ENCODE measurements around the gene ETFB.

ETFB gene

GRCh38 chr19:51345076-51345620, 21.0 kb downstream of the ETFB start:
- Histone ChIP-seq H3K9me3 (ENCODE audit: control insufficient read depth in 1 of 2, low read length in 2 of 2) (no peaks in the 10 kb centered on the region), H3K27me3 (ENCODE audit: low read depth, low read length) (no peaks in the 10 kb centered on the region), H3K4me1 (ENCODE audit: control insufficient read depth in 1 of 2, insufficient read depth in 2 of 2, low read length in 2 of 2) (peaks cover 0 to 7% of the 10 kb centered on the region in 2 donors), H3K36me3 (ENCODE audit: control insufficient read depth in 1 of 2, insufficient read depth in 2 of 2, low read length in 2 of 2) (peaks cover 9 to 29% of the 10 kb centered on the region in 2 donors), H3K4me3 (ENCODE audit: low read depth in 1 of 2, low read length in 2 of 2) (no peak overlapping the region), H3K27ac (ENCODE audit: low read length) (no peak overlapping the region)

GRCh38 chr19:51342631-51343569, 23.3 kb downstream of the ETFB start:
- no peak overlapping the region for H3K27ac ChIP-seq (ENCODE audit: low read length)
- H3K27me3 ChIP-seq (ENCODE audit: low read depth, low read length) = no peaks in the 10 kb centered on the region
- H3K9me3 ChIP-seq (ENCODE audit: control insufficient read depth in 1 of 2, low read length in 2 of 2) = no peaks in the 10 kb centered on the region
- peaks cover 6 to 24% of the 10 kb centered on the region in 2 donors for H3K36me3 ChIP-seq (ENCODE audit: control insufficient read depth in 1 of 2, insufficient read depth in 2 of 2, low read length in 2 of 2)
- no peak overlapping the region for H3K4me3 ChIP-seq (ENCODE audit: low read depth in 1 of 2, low read length in 2 of 2)
- H3K4me1 ChIP-seq (ENCODE audit: control insufficient read depth in 1 of 2, insufficient read depth in 2 of 2, low read length in 2 of 2) = peaks cover 3 to 21% of the 10 kb centered on the region in 2 donors

DNA sequence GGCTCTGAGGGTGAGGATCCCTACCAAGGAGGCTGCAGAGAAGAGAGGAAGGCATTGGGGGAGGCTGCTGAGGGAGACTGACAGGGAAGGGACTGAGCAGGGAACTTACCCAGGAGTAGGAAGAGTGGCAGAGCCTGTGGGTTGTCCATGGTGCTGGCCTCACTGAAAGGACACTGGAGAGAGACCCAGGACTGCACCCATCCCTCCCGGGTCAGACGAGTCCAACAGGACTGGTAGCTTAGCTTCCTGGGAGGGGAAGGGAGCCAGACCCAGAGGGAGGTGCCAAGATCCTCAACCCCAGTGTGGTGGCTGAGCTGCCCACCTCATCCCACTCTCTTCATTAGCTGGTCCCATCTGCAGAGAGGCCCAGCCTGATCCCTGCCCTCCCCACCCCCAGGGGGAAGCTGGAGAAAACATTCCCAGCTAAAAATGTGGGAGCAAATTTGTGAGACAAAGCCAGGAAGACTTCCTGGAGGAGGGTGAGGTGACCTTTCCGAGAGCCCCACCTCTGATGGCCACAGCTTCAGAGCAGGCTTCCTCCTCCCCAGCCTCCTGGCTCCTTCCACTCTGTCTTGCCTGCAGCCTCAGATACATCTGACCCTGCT, 24.1 kb downstream of the ETFB start, which contains the start of gene VSIG10L:
Gene VSIG10L, minus strand, starts transcription at position 164 of the 605 bp plus-strand sequence. Its CDS starts 15 bp downstream, at position 149.
- H3K27me3 ChIP-seq (ENCODE audit: low read depth, low read length) = no peaks in the 10 kb centered on the region
- H3K9me3 ChIP-seq (ENCODE audit: control insufficient read depth in 1 of 2, low read length in 2 of 2) = no peaks in the 10 kb centered on the region
- no peak within 1 kb of the TSS for H3K4me3 ChIP-seq (ENCODE audit: low read depth in 1 of 2, low read length in 2 of 2)
- peaks cover 3 to 21% of the 10 kb centered on the region in 2 donors for H3K4me1 ChIP-seq (ENCODE audit: control insufficient read depth in 1 of 2, insufficient read depth in 2 of 2, low read length in 2 of 2)
- peaks cover under 1 to 16% of the 10 kb centered on the region in 2 donors for H3K36me3 ChIP-seq (ENCODE audit: control insufficient read depth in 1 of 2, insufficient read depth in 2 of 2, low read length in 2 of 2)
- H3K27ac ChIP-seq (ENCODE audit: low read length) = no peak within 1 kb of the TSS

- Histone ChIP-seq H3K4me3 (ENCODE audit: low read depth in 1 of 2, low read length in 2 of 2) (no peak overlapping the region), H3K36me3 (ENCODE audit: control insufficient read depth in 1 of 2, insufficient read depth in 2 of 2, low read length in 2 of 2) (peaks cover 0 to 10% of the 10 kb centered on the region in 2 donors), H3K4me1 (ENCODE audit: control insufficient read depth in 1 of 2, insufficient read depth in 2 of 2, low read length in 2 of 2) (peaks cover 3 to 21% of the 10 kb centered on the region in 2 donors), H3K9me3 (ENCODE audit: control insufficient read depth in 1 of 2, low read length in 2 of 2) (no peaks in the 10 kb centered on the region), H3K27me3 (ENCODE audit: low read depth, low read length) (no peaks in the 10 kb centered on the region), H3K27ac (ENCODE audit: low read length) (no peak overlapping the region)
Observed at GRCh38 chr19:51341066-51341465, 25.1 kb downstream of the ETFB start.

DNA sequence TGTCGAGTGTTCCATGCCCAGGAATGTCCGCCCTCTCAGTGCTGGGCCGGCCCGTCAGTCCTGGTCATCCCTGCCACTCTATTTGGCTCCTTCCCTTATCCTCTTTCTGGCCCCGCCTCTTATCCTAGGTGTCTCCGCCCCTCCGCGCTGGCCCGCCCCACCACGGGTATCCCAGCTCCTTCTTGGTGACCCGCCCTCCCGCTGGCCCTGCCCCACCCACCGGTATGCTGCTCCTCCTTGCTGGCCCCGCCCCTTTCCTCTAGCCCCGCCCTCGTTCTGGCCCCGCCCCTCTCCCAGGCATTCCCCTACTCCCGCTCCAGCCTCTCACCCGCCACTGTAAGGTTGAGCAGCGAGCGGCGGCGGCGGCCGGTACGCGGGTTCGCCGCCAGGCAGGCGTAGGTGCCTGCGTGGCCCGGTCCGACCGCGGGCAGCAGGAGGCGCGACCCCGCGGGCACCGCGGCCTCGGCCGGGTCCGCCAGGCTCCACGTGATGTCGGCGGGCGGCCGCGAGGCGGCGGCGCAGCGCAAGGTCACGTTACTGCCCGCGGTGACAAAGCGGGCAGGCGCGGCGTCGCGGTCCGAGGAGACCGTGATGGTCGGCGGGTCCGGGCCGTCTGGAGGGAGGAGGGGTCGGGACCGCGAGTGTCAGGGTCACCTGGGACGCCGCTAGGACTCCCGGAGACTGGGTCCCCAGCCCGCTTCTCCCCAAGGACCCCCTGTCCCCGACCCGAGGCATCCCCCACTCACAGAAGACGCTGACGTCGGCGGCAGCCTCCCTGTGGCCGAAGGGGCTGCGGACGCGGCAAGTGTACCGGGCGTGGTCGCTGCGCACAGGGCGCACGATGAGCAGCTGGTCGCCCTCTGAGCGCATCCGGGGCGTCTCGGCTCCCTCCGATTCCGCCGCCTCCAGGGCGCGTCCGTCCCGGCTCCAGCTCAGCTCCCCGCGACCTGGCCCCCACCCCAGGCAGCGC, 26.2 kb downstream of the ETFB start:
- Histone ChIP-seq H3K4me3 (ENCODE audit: low read depth in 1 of 2, low read length in 2 of 2) (peak overlapping the region; percentile 70 to 71), H3K4me1 (ENCODE audit: control insufficient read depth in 1 of 2, insufficient read depth in 2 of 2, low read length in 2 of 2) (peaks cover 3 to 21% of the 10 kb centered on the region in 2 donors), H3K27me3 (ENCODE audit: low read depth, low read length) (no peaks in the 10 kb centered on the region), H3K27ac (ENCODE audit: low read length) (no peak overlapping the region), H3K36me3 (ENCODE audit: control insufficient read depth in 1 of 2, insufficient read depth in 2 of 2, low read length in 2 of 2) (peaks cover 0 to 4% of the 10 kb centered on the region in 2 donors), H3K9me3 (ENCODE audit: control insufficient read depth in 1 of 2, low read length in 2 of 2) (no peaks in the 10 kb centered on the region)

GRCh38 chr19:51339313-51339686, 26.9 kb downstream of the ETFB start:
- H3K9me3 ChIP-seq (ENCODE audit: control insufficient read depth in 1 of 2, low read length in 2 of 2) = no peaks in the 10 kb centered on the region
- no peaks in the 10 kb centered on the region for H3K27me3 ChIP-seq (ENCODE audit: low read depth, low read length)
- H3K36me3 ChIP-seq (ENCODE audit: control insufficient read depth in 1 of 2, insufficient read depth in 2 of 2, low read length in 2 of 2) = no peaks in the 10 kb centered on the region
- H3K27ac ChIP-seq (ENCODE audit: low read length) = no peak overlapping the region
- peaks cover 3 to 21% of the 10 kb centered on the region in 2 donors for H3K4me1 ChIP-seq (ENCODE audit: control insufficient read depth in 1 of 2, insufficient read depth in 2 of 2, low read length in 2 of 2)
- H3K4me3 ChIP-seq (ENCODE audit: low read depth in 1 of 2, low read length in 2 of 2) = peak overlapping the region; percentile 70 to 71

GRCh38 chr19:51338563-51339312, 27.4 kb downstream of the ETFB start:
- Histone ChIP-seq H3K27ac (ENCODE audit: low read length) (no peak overlapping the region), H3K4me1 (ENCODE audit: control insufficient read depth in 1 of 2, insufficient read depth in 2 of 2, low read length in 2 of 2) (peaks cover 3 to 21% of the 10 kb centered on the region in 2 donors), H3K9me3 (ENCODE audit: control insufficient read depth in 1 of 2, low read length in 2 of 2) (no peaks in the 10 kb centered on the region), H3K27me3 (ENCODE audit: low read depth, low read length) (no peaks in the 10 kb centered on the region), H3K36me3 (ENCODE audit: control insufficient read depth in 1 of 2, insufficient read depth in 2 of 2, low read length in 2 of 2) (no peaks in the 10 kb centered on the region), H3K4me3 (ENCODE audit: low read depth in 1 of 2, low read length in 2 of 2) (peak overlapping the region; percentile 70 to 71)

DNA sequence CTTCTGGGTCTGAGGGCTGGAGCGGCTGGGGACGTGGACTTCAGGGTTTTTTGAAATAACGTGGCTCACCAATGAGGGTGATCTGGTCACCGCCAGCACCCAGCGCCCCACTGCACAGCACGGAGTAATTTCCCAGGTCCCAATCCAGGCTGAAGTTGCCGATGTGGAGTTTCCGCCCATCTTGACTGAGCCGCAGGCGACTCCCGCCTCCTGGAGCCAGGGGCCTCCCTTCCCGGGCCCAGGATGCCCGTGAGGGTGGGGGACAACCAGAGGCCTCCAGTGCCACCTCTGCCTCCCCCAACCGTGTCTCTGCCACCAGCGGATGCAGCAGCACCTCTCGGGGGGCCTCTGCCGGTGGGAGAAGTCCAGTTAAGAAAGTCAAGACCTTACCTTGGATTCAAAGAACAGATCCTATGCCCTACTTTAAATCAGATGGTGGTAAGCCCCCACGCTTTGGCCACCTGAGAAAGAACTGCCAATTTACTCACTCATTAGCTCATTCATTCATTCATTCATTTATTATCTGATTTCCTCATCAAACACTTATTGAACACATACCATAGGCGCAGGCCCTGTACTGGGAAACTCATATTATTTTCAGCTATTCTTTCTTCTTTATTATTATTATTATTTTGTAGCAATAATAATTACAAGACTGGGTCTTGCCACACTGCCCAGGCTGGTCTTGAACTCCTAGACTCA, 28.2 kb downstream of the ETFB start:
- Histone ChIP-seq H3K36me3 (ENCODE audit: control insufficient read depth in 1 of 2, insufficient read depth in 2 of 2, low read length in 2 of 2) (no peaks in the 10 kb centered on the region), H3K27me3 (ENCODE audit: low read depth, low read length) (no peaks in the 10 kb centered on the region), H3K27ac (ENCODE audit: low read length) (no peak overlapping the region), H3K4me3 (ENCODE audit: low read depth in 1 of 2, low read length in 2 of 2) (no peak overlapping the region), H3K4me1 (ENCODE audit: control insufficient read depth in 1 of 2, insufficient read depth in 2 of 2, low read length in 2 of 2) (peaks cover 3 to 21% of the 10 kb centered on the region in 2 donors), H3K9me3 (ENCODE audit: control insufficient read depth in 1 of 2, low read length in 2 of 2) (no peaks in the 10 kb centered on the region)

- no peaks in the 10 kb centered on the region for H3K27me3 ChIP-seq (ENCODE audit: low read depth, low read length)
- peaks cover 3 to 21% of the 10 kb centered on the region in 2 donors for H3K4me1 ChIP-seq (ENCODE audit: control insufficient read depth in 1 of 2, insufficient read depth in 2 of 2, low read length in 2 of 2)
- H3K9me3 ChIP-seq (ENCODE audit: control insufficient read depth in 1 of 2, low read length in 2 of 2) = no peaks in the 10 kb centered on the region
- peaks cover 0 to 3% of the 10 kb centered on the region in 2 donors for H3K36me3 ChIP-seq (ENCODE audit: control insufficient read depth in 1 of 2, insufficient read depth in 2 of 2, low read length in 2 of 2)
- H3K27ac ChIP-seq (ENCODE audit: low read length) = no peak overlapping the region
- no peak overlapping the region for H3K4me3 ChIP-seq (ENCODE audit: low read depth in 1 of 2, low read length in 2 of 2)
Observed at GRCh38 chr19:51337141-51337860, 28.9 kb downstream of the ETFB start.

Measured in muscle layer of duodenum (tissue), 2 donors.